Lower leg skin (tissue), 3 donors: ENCODE results near the gene IDS.

Experiments used
- POLR2A ChIP-seq, 2 donors: fragments of 450-650 bp; IDR thresholded peaks; one replicate each; pipeline ENCODE4 v1.6.1; 2016 to 2017; ENCODE audit warnings: antibody characterized with exemption in 2 of 2, mild to moderate bottlenecking in 1 of 2, moderate library complexity in 1 of 2
- TF ChIP-seq, protein P1 (sequence below), 3 donors: fragments of 450-650 bp; IDR thresholded peaks; one replicate each; pipeline ENCODE4 v1.5.1; 2016; ENCODE audit warnings: antibody characterized with exemption in 3 of 3, mild to moderate bottlenecking in 3 of 3, moderate library complexity in 2 of 3

DNA sequence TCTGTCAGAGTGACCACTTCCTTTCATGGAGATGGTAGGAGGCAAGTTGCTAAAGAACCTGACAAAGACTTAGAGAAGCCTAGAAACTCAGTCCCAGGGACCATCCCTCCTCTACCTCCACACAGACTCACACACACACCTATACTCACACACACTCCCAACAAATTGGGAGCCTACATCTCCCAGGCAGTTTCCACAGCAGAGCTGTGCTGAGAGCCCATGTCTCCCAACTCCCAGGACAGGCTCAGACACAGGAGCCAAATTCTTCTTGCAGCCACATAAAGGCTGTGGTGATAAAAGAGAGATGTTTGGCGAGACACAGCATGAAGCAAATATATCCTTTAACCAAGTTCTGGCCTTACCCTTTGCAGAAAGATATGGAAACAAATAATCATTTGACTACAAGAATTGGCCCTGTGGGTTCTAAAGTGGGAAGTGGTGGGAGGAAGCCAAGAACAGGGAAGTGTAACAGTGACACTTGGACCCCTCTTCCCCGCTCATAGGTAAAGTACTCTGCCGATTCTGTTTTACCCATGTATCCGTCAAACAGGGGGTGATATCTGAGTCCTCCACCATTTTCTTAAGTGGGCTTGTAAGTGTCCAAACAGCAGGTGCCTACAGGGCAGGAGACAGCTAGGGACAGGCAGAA, 11.0 kb upstream of the IDS start:
- TF ChIP-seq, protein P1, sequence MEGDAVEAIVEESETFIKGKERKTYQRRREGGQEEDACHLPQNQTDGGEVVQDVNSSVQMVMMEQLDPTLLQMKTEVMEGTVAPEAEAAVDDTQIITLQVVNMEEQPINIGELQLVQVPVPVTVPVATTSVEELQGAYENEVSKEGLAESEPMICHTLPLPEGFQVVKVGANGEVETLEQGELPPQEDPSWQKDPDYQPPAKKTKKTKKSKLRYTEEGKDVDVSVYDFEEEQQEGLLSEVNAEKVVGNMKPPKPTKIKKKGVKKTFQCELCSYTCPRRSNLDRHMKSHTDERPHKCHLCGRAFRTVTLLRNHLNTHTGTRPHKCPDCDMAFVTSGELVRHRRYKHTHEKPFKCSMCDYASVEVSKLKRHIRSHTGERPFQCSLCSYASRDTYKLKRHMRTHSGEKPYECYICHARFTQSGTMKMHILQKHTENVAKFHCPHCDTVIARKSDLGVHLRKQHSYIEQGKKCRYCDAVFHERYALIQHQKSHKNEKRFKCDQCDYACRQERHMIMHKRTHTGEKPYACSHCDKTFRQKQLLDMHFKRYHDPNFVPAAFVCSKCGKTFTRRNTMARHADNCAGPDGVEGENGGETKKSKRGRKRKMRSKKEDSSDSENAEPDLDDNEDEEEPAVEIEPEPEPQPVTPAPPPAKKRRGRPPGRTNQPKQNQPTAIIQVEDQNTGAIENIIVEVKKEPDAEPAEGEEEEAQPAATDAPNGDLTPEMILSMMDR (IDR thresholded peaks at IDR 0.05): no peak
- TF ChIP-seq POLR2A (IDR thresholded peaks at IDR 0.05): no peak
